ENCODE results near the gene F10.

The F10 gene

GRCh38 chr13:113117911-113118260 is 4.7 kb upstream of the F10 start:
- DNase-seq, result no peak

DNA sequence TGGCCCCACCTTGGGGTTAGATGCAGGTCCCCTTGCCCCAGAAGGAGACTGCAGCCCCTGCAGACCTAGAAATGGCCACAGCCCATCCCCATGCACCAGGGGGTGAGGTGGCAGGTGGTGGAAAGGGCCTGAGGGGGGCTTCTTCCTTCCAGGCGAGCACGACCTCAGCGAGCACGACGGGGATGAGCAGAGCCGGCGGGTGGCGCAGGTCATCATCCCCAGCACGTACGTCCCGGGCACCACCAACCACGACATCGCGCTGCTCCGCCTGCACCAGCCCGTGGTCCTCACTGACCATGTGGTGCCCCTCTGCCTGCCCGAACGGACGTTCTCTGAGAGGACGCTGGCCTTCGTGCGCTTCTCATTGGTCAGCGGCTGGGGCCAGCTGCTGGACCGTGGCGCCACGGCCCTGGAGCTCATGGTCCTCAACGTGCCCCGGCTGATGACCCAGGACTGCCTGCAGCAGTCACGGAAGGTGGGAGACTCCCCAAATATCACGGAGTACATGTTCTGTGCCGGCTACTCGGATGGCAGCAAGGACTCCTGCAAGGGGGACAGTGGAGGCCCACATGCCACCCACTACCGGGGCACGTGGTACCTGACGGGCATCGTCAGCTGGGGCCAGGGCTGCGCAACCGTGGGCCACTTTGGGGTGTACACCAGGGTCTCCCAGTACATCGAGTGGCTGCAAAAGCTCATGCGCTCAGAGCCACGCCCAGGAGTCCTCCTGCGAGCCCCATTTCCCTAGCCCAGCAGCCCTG is 4.2 kb upstream of the F10 start:
- DNase-seq, result no peak

DNA sequence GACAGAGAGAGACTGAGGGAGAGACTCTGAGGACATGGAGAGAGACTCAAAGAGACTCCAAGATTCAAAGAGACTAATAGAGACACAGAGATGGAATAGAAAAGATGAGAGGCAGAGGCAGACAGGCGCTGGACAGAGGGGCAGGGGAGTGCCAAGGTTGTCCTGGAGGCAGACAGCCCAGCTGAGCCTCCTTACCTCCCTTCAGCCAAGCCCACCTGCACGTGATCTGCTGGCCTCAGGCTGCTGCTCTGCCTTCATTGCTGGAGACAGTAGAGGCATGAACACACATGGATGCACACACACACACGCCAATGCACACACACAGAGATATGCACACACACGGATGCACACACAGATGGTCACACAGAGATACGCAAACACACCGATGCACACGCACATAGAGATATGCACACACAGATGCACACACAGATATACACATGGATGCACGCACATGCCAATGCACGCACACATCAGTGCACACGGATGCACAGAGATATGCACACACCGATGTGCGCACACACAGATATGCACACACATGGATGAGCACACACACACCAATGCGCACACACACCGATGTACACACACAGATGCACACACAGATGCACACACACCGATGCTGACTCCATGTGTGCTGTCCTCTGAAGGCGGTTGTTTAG is 3.3 kb upstream of the F10 start:
- DNase-seq, result no peak

- no peak for DNase-seq
Measured at GRCh38 chr13:113119822-113120189, 2.8 kb upstream of the F10 start.

DNA sequence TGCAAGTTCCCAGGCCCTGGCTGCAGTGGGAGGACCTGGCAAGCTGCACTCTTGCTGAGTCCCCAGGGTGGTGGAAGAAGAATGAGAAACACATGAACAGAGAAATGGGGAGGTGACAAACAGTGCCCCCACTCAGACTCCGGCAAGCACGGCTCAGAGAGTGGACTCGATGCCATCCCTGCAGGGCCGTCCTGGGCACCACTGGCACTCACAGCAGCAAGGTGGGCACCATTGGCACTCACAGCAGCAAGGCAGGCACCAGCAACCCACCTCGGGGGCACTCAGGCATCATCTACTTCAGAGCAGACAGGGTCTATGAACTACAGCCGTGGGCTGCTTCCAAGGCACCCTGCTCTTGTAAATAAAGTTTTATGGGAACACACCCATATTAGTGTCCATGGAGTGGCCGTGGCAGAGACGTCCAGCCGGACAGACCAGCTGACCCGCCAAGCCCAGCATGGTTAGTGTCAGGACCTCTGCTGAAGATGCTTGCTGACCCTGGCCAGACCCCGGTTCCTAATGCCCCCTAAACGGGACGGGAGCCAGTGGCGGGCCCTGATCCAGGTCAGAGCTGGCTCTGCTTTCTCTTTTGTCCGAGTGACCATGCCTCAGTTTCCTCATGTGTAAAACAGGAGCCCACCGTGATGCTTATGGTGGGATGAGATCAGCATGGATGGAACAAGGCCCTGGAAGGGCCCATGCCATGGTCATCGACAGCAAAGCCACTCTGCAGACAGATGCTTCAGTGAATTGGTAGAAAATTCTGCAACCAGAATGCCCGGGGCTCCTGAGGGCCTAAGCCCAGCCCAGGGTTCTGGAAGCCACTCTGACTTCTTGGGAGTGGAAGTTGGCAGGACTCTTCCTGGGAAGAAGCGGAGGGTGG is 2.1 kb upstream of the F10 start:
- DNase-seq, result no peak

GRCh38 chr13:113121183-113121927 is 1.2 kb upstream of the F10 start:
- no peak for DNase-seq

DNA sequence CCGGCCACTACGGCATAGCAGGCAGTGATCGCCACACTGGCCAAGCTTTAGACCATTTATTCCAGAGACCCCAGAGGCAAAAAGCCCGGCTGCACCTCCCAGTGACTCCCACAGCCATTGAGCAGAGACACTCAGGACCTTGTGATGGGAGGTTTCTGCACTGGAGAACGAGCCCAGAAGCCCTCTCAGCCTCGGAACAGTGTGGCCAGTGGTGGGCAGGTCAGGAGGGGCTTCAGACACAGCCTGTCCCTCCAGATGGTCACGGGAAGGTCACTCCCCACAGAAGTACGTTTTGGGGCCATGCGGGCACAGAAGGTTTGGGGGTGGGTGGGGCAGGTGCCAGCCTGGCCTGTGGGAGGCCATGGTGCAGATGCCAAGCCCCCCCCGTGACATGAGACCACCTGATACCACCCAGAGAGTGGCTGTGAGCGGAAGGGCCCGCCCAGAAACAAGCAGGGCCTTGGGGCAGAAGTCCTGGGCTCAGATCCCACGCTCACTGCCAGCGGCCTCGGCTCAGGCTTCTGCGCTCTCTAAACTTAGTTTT is 599 bp upstream of the F10 start:
- no peak for DNase-seq

DNA sequence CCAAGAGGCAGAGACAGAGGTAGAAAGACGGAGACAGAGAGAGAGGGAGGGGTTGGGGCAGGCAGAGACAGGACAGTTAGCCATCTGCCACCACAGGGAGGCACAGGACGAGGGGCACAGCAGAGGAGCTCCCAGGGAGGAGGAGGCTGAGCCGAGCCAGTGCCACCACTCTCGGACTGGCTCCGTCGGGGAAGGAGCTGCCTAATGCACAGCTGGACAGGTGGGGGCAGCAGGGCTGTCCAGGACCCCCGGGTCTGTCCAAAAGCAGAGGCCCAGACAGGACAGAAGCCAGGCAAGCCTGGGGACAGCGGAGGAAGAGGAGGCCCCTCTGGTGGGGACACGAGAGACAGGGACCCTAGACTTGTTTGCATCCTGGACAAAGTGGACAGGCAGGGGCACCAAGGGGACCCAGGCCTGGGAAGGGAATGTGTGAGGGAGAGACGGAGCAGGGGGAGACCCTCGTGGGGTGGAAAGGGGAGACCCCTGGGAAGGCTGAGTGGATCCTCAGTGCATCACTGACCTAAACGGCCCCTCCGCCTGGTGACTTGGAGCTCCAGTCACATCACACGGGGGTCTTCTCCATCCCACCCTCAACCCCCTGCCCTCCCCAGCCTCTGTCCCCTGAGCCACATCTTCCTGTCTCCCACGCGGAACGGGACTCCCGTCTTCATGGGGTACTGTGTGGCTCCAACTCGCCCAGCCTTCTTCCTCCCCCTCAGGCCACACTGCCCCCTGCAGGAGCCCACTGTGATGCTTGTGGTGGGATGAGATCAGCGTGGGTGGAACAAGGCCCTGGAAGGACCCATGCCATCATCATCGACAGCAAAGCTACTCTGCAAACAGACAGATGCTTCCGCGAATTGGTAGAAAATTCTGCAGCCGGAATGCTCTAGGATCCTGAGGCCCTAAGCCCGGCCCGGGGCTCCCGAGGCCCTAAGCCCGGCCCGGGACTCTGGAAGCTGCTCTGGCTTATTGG is 915 bp downstream of the F10 start:
- DNase-seq, result no peak

GRCh38 chr13:113124211-113124970 is 1.8 kb downstream of the F10 start:
- DNase-seq, result no peak

DNA sequence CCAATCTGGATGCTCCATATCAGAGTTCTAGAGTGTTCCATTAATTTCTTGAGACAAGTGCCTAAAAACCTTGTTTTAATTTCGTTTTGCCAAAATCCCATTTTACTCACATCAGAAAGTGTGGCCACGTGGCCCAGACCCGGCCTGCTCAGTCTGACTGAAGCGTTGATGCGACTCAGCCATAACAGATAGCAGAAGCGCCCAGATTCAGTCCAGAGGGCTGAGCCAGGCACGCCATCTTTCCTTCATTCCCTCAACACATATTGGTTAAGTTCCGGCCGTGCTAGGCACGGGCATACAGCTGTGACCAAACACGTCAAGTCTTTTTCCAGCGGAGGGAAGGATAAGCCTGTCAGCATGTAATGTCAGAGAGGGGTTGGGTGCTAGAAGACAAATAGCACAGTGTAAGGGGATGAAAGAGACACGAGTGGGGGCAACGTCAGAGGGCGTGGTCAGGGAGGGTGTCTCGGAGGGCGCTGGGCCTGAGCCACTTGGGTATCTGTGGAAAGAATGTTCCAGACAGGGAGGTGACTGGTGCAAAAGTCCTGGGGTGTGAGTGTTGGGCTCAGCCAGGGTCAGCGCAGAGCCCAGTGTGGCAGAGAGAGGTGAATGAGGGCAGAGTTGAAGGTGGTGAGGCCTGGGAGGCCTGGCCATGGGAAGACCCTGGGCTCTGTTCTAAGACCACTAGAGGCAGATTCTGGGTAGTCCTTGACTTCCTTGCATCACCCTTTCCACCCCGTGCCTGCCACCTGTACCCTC is 3.1 kb downstream of the F10 start:
- no peak for DNase-seq

GRCh38 chr13:113126265-113127150 is 3.9 kb downstream of the F10 start:
- no peak for DNase-seq

DNA sequence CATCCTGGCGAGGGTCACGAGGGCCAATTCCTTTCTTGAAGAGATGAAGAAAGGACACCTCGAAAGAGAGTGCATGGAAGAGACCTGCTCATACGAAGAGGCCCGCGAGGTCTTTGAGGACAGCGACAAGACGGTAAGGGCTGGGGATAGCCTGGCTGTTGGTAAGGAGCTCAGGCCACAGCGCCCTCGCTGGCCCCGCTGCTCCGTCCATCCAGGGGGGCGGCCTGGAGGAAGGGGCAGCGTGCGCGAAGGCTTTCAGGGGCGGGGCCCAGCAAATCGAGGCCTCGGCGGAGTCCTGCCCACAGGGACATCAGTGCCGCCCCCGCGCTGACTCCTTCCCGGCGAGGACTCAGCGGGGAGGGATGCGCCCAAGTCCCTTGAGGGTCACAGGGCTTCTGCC is 6.9 kb downstream of the F10 start:
- no peak for DNase-seq

GRCh38 chr13:113129921-113130750 is 7.5 kb downstream of the F10 start:
- no peak for DNase-seq

GRCh38 chr13:113135281-113135760 is 12.7 kb downstream of the F10 start:
- no peak for DNase-seq

DNA sequence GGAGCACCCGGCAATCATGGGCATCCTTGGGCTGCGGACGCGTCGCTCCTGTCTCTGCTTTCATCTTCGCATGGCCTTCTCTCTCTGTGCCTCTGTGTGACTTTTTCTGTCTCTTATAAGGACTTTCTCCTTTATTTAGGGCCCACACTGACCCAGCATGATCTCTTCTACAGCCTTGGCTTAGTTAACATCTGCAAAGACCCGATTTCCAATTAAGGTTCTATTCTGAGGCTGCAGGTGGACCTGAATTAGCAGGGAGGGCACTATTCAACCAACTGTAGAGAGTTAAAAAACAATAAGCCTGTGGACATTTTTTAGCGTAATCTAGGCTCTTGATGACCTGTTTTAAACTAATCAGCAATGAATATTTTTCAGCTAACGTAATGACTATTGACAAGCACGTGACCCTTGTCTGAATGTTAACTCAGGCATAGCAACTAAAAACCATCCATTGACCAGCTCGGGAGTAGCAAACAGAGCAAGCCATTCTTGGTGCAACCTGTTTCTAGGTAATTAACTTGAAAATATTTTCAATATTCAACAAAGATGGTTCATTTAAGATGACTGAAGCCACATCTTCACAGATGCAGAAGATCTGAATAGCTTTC is 15.2 kb downstream of the F10 start:
- no peak for DNase-seq

GRCh38 chr13:113138792-113139551 is 16.4 kb downstream of the F10 start:
- peak; percentile 81 for DNase-seq

DNA sequence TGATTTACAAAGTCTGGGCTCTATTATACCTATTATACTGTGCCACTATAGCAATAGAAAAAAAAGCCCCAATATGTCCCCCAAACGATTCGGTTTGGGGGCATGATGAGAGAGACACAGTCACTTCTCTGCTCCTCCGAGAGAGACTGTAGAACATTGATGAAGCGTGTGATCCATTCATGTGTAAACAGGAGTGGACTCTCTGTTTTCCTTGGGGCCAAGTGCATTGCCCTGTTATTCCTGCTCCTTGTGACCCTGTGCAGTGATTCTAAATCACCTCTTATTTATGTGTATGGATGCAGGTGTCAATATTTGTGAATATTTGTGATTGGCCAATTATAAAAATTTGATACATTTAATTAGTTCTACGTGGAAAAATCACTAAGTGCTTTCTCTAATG is 17.0 kb downstream of the F10 start:
- DNase-seq, result no peak
